HEK293 (cell line): Measurements from ENCODE around the gene DNAH3.
"Not testable (repeated sequence)": the region's sequence is repeated elsewhere in the genome, so short reads cannot be mapped to it uniquely, and the experiment has no call there.

Experiments
- CTCF ChIA-PET: fragments of 350-600 bp; formaldehyde crosslinking; extraction: SDS; loops from one replicate; lab custom pipeline; 2021; ENCODE audit warnings: antibody characterized with exemption; lab: Yijun Ruan, JAX
- POLR2A ChIA-PET: fragments of 300-600 bp; formaldehyde crosslinking; extraction: SDS; loops from one replicate; lab custom pipeline; 2020; ENCODE audit warnings: antibody characterized with exemption, inconsistent platforms; lab: Yijun Ruan, JAX
- H3K27ac ChIP-seq: fragments of 200-500 bp; sonication (Bioruptor generic); 2 replicates; pipeline ENCODE4 v1.5.1; 2014; ENCODE audit warnings: low read depth, low read length, control low read depth, inconsistent platforms; ENCODE audit errors: extremely low read depth
- H3K36me3 ChIP-seq, 2 experiments: fragments of 200-500 bp in 1 of 2; sonication (Bioruptor generic) in 1 of 2; 1 replicate in 1 of 2; 2 replicates in 1 of 2; pipeline ENCODE4 v1.5.1; 2014 to 2017; ENCODE audit warnings: inconsistent platforms in 2 of 2, low read length in 2 of 2; ENCODE audit not compliant: control insufficient read depth in 2 of 2, insufficient read depth in 1 of 2
- H3K4me1 ChIP-seq: fragments of 200-500 bp; sonication (Bioruptor generic); 2 replicates; pipeline ENCODE4 v1.5.1; 2014; ENCODE audit warnings: mild to moderate bottlenecking, low read length, inconsistent platforms; ENCODE audit not compliant: control insufficient read depth, insufficient read depth
- H3K4me3 ChIP-seq: 2 replicates; pipeline ENCODE4 v1.5.1; 2011; ENCODE audit warnings: low read depth, mild to moderate bottlenecking, control low read depth, low read length, moderate library complexity
- H3K9me3 ChIP-seq: fragments of 200-500 bp; sonication (Bioruptor generic); 2 replicates; pipeline ENCODE4 v1.5.1; 2014; ENCODE audit warnings: low read depth, low read length, inconsistent platforms; ENCODE audit not compliant: control insufficient read depth, insufficient read depth
- BCL11B ChIP-seq: fragments of 450-650 bp; formaldehyde crosslinking; IDR thresholded peaks from 2 replicates; pipeline ENCODE4 v1.5.1; 2016; ENCODE audit warnings: low read depth, missing biosample characterization, missing genetic modification characterization
- FEZF1 ChIP-seq: fragments of 450-650 bp; formaldehyde crosslinking; IDR thresholded peaks from 2 replicates; pipeline ENCODE4 v1.5.1; 2016; ENCODE audit warnings: missing biosample characterization, missing genetic modification characterization
- HIC1 ChIP-seq: fragments of 450-650 bp; formaldehyde crosslinking; IDR thresholded peaks from 2 replicates; pipeline ENCODE4 v1.5.1; 2016; ENCODE audit warnings: missing biosample characterization, missing genetic modification characterization
- HOXC10 ChIP-seq: sonication (generic); formaldehyde crosslinking; IDR thresholded peaks from 2 replicates; pipeline ENCODE4 v1.8.1; 2023; ENCODE audit warnings: mild to moderate bottlenecking, missing genetic modification reagents
- KLF16 ChIP-seq: fragments of 450-650 bp; formaldehyde crosslinking; IDR thresholded peaks from 2 replicates; pipeline ENCODE4 v1.5.1; 2017; ENCODE audit warnings: missing biosample characterization, missing genetic modification characterization
- KLF8 ChIP-seq: fragments of 450-650 bp; formaldehyde crosslinking; IDR thresholded peaks from 2 replicates; pipeline ENCODE4 v1.5.1; 2016; ENCODE audit warnings: missing biosample characterization, missing genetic modification characterization
- ZBTB20 ChIP-seq: fragments of 450-650 bp; formaldehyde crosslinking; IDR thresholded peaks from 2 replicates; pipeline ENCODE4 v1.5.1; 2016; ENCODE audit warnings: missing biosample characterization, missing genetic modification characterization
- ZBTB49 ChIP-seq: fragments of 450-650 bp; formaldehyde crosslinking; IDR thresholded peaks from 2 replicates; pipeline ENCODE4 v1.5.1; 2016; ENCODE audit warnings: missing biosample characterization, missing genetic modification characterization, low read depth
- ZBTB7A ChIP-seq: fragments of 450-650 bp; formaldehyde crosslinking; IDR thresholded peaks from 2 replicates; pipeline ENCODE4 v1.5.1; 2016; ENCODE audit warnings: low read depth, missing biosample characterization, missing genetic modification characterization
- ZFHX2 ChIP-seq: fragments of 450-650 bp; formaldehyde crosslinking; conservative IDR thresholded peaks from 2 replicates; pipeline ENCODE4 v1.5.1; 2016; ENCODE audit warnings: missing biosample characterization, missing genetic modification characterization
- ZNF202 ChIP-seq: fragments of 450-650 bp; formaldehyde crosslinking; IDR thresholded peaks from 2 replicates; pipeline ENCODE4 v1.5.1; 2016; ENCODE audit warnings: missing biosample characterization, missing genetic modification characterization, borderline replicate concordance
- ZNF266 ChIP-seq: fragments of 450-650 bp; formaldehyde crosslinking; IDR thresholded peaks from 2 replicates; pipeline ENCODE4 v1.5.1; 2016; ENCODE audit warnings: missing biosample characterization, missing genetic modification characterization, low read depth
- ZNF311 ChIP-seq: fragments of 450-650 bp; formaldehyde crosslinking; IDR thresholded peaks from 2 replicates; pipeline ENCODE4 v1.5.1; 2017; ENCODE audit warnings: missing biosample characterization, missing genetic modification characterization, borderline replicate concordance
- ZNF324 ChIP-seq: fragments of 450-650 bp; formaldehyde crosslinking; IDR thresholded peaks from 2 replicates; pipeline ENCODE4 v1.5.1; 2016; ENCODE audit warnings: missing biosample characterization, missing genetic modification characterization
- ZNF433 ChIP-seq: fragments of 450-650 bp; formaldehyde crosslinking; IDR thresholded peaks from 2 replicates; pipeline ENCODE4 v1.5.1; 2016; ENCODE audit warnings: missing biosample characterization, missing genetic modification characterization, low read depth
- ZNF555 ChIP-seq: fragments of 450-650 bp; formaldehyde crosslinking; conservative IDR thresholded peaks from 2 replicates; pipeline ENCODE4 v1.5.1; 2017; ENCODE audit warnings: missing biosample characterization, mild to moderate bottlenecking, missing genetic modification characterization, inconsistent platforms
- ZNF600 ChIP-seq: fragments of 450-650 bp; formaldehyde crosslinking; IDR thresholded peaks from 2 replicates; pipeline ENCODE4 v1.5.1; 2016; ENCODE audit warnings: missing biosample characterization, missing genetic modification characterization
- ZNF623 ChIP-seq: fragments of 450-650 bp; formaldehyde crosslinking; IDR thresholded peaks from 2 replicates; pipeline ENCODE4 v1.5.1; 2016; ENCODE audit warnings: missing biosample characterization, missing genetic modification characterization
- ZNF776 ChIP-seq: fragments of 450-650 bp; formaldehyde crosslinking; IDR thresholded peaks from 2 replicates; pipeline ENCODE4 v1.5.0; 2017; ENCODE audit warnings: missing biosample characterization, missing genetic modification characterization, borderline replicate concordance
- ZNF791 ChIP-seq: fragments of 450-650 bp; formaldehyde crosslinking; IDR thresholded peaks from 2 replicates; pipeline ENCODE4 v1.5.1; 2016; ENCODE audit warnings: missing biosample characterization, missing genetic modification characterization
- ZSCAN16 ChIP-seq: fragments of 450-650 bp; formaldehyde crosslinking; IDR thresholded peaks from 2 replicates; pipeline ENCODE4 v1.5.1; 2016; ENCODE audit warnings: missing biosample characterization, missing genetic modification characterization
- TF ChIP-seq, protein P1 (sequence below): fragments of 450-650 bp; formaldehyde crosslinking; IDR thresholded peaks from 2 replicates; pipeline ENCODE4 v1.5.0; 2017; ENCODE audit warnings: missing biosample characterization, missing genetic modification characterization, borderline replicate concordance

Gene DNAH3

DNA sequence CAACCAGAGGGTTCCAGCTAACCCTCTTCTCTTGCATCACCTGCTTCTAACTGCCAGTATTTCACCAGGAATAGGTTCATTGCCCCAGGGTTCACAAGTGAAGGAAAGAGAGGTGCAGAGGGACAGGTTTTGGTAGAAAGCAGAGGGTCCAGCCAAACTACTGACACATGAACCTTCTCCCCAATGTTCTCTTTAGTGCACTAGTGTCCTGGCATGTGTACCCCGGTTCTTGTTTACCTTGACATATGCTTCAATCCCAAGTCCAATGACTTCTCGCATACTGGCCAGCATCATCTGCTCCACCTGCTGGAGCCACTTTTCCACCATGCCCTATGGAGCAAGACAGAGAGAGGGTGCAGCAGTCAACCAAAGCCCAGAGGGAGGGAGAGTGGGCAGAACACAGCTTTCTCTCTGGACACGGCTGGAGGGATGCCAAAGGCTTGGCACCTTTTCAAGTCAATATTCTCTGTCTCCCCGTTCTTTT is 90.6 kb downstream of the DNAH3 start:
- CTCF ChIA-PET = no interaction called here

DNA sequence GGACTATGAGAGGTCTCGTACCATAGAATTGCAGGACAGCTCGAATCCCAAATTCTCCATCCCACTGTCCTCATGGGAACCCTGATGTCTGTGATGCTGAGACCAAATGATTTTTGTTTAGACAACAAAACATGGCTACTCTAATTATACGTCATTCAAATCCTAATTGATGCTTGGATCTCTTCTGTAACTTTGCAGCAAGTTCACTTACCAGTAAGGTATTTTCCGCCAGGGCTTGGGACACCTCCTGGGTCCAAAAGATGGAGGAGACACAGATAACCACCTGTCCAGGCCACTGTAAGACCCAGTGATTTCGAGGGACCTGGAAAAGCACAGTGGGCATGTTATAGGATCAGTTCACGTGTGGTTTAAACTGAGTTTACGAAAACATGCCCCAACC is 92.8 kb downstream of the DNAH3 start:
- CTCF ChIA-PET = interaction anchor here (0.5 to 0.6 kb wide), 2 partner anchors 109 to 259 kb away, joined by 3 read pairs; no protein-coding TSS in a partner anchor

More for the DNA sequence above, 90.6 kb downstream of the DNAH3 start:
- H3K27ac ChIP-seq = no peak overlapping the region
- no peak overlapping the region for H3K4me3 ChIP-seq
- H3K36me3 ChIP-seq = no peaks in the 10 kb centered on the region
- POLR2A ChIA-PET = no interaction called here
- TF ChIP-seq ZNF623 (tag by site-specific recombination) (no peak), ZBTB20 (tag by site-specific recombination) (no peak), ZBTB7A (no peak), ZNF791 (tag by site-specific recombination) (no peak), HOXC10 (no peak), ZFHX2 (tag by site-specific recombination) (no peak)
- no peaks in the 10 kb centered on the region for H3K4me1 ChIP-seq
- H3K9me3 ChIP-seq = no peaks in the 10 kb centered on the region

GRCh38 chr16:21056396-21056795 is 94.2 kb downstream of the DNAH3 start:
- H3K9me3 ChIP-seq = no peaks in the 10 kb centered on the region
- POLR2A ChIA-PET = no interaction called here
- CTCF ChIA-PET = interaction anchor here (0.7 kb wide), 1 partner anchor 765 kb away, joined by 3 read pairs; no protein-coding TSS in a partner anchor
- no peaks in the 10 kb centered on the region for H3K4me1 ChIP-seq
- no peak overlapping the region for H3K27ac ChIP-seq
- no peaks in the 10 kb centered on the region for H3K36me3 ChIP-seq
- TF ChIP-seq, protein P1, sequence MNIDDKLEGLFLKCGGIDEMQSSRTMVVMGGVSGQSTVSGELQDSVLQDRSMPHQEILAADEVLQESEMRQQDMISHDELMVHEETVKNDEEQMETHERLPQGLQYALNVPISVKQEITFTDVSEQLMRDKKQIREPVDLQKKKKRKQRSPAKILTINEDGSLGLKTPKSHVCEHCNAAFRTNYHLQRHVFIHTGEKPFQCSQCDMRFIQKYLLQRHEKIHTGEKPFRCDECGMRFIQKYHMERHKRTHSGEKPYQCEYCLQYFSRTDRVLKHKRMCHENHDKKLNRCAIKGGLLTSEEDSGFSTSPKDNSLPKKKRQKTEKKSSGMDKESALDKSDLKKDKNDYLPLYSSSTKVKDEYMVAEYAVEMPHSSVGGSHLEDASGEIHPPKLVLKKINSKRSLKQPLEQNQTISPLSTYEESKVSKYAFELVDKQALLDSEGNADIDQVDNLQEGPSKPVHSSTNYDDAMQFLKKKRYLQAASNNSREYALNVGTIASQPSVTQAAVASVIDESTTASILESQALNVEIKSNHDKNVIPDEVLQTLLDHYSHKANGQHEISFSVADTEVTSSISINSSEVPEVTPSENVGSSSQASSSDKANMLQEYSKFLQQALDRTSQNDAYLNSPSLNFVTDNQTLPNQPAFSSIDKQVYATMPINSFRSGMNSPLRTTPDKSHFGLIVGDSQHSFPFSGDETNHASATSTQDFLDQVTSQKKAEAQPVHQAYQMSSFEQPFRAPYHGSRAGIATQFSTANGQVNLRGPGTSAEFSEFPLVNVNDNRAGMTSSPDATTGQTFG (tag by site-specific recombination) = no peak
- H3K4me3 ChIP-seq = no peak overlapping the region

More for the DNA sequence above, 92.8 kb downstream of the DNAH3 start:
- no peak overlapping the region for H3K4me3 ChIP-seq
- TF ChIP-seq ZNF600 (tag by site-specific recombination) (no peak), ZBTB49 (no peak), ZNF555 (tag by site-specific recombination) (no peak), BCL11B (tag by site-specific recombination) (no peak), ZNF776 (tag by site-specific recombination) (no peak), ZNF311 (tag by site-specific recombination) (no peak), ZNF433 (tag by site-specific recombination) (no peak), ZNF324 (tag by site-specific recombination) (no peak), FEZF1 (tag by site-specific recombination) (no peak), KLF16 (tag by site-specific recombination) (no peak), ZSCAN16 (tag by site-specific recombination) (no peak), ZNF202 (tag by site-specific recombination) (no peak), KLF8 (no peak), HIC1 (tag by site-specific recombination) (no peak), ZNF266 (tag by site-specific recombination) (no peak)
- no peaks in the 10 kb centered on the region for H3K4me1 ChIP-seq
- no peaks in the 10 kb centered on the region for H3K9me3 ChIP-seq
- no peak overlapping the region for H3K27ac ChIP-seq
- H3K36me3 ChIP-seq = no peaks in the 10 kb centered on the region
- POLR2A ChIA-PET = no interaction called here

DNA sequence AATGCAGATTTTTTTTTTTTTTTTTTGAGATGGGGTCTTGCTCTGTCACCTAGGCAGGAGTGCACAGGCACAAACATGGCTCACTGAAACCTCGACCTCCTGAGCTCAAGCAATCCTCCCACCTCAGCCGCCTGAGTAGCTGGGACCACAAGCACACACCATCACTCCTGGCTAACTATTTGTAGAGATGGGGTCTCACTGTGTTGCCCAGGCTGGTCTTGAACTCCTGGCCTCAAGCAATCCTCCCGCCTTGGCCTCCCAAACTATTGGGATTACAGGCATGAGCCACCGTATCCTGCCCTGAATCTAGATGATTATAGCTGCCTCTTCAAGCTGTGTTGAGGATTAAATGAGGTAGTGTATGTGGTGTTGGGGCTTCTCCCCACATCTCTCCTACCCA is 94.9 kb downstream of the DNAH3 start:
- H3K9me3 ChIP-seq, H3K36me3 ChIP-seq, H3K4me3 ChIP-seq, POLR2A ChIA-PET, H3K4me1 ChIP-seq, H3K27ac ChIP-seq: not testable (repeated sequence)
- CTCF ChIA-PET = interaction anchor here (0.7 kb wide), 1 partner anchor 764 kb away, joined by 3 read pairs; no protein-coding TSS in a partner anchor
